Measurements from ENCODE around the gene LYSMD2.
A peak's percentile ranks its signal among the peaks of the same experiment; 100 is the strongest.

LYSMD2 gene

GRCh38 chr15:51732646-51733045, 4.8 kb downstream of the LYSMD2 start:
- no peak for DNase-seq (ENCODE audit: low spot score)
- in situ Hi-C loops (cut with MboI; ENCODE audit: low sequenced_read_pairs, unreplicated experiment) = no loop called here
- no peak for TF ChIP-seq CTCF (IDR thresholded peaks at IDR 0.05; ENCODE audit: borderline replicate concordance, control extremely low read depth, extremely low read depth, insufficient read depth, missing control alignments)

- peak; percentile 51 for DNase-seq (ENCODE audit: low spot score)
- in situ Hi-C loops (cut with MboI; ENCODE audit: low sequenced_read_pairs, unreplicated experiment) = no loop called here
- TF ChIP-seq CTCF (IDR thresholded peaks at IDR 0.05; ENCODE audit: borderline replicate concordance, control extremely low read depth, extremely low read depth, insufficient read depth, missing control alignments) = no peak
Measured at GRCh38 chr15:51731549-51732267, 5.7 kb downstream of the LYSMD2 start.

DNA sequence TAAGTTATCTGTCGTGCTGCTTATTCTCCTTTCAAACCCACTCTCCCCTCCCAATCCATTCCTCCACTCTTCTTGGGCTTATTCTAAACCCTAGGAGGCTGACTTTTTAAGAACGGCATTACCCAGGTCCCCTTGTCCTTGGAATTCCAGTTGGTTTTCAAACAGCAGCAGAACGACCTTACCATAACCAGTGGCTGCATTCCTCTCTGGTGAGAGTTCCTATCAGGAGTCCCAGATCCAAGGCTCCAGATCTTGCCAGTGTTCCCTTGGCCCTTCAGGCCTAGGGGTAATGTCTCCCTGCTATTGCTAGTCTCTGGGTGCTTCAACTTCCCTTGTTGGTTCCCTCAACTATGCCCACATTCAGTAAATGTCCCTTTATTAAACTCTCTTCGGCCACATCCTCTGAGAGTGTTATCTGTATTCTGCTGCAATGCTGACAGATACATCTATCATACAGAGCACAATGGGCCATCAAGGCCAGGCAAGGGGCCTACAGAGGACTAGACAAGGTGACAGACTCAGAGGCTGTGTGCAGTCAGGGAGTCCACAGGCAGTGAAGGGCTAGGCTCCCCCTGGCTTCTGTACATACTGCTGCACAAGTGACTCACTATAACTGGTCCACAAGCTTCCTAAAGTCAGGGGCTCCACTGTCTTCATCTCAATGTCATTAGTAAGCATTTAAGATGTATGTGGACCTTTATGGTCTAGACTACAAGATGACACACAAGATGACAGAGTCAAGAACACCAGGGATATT, 10.1 kb downstream of the LYSMD2 start:
- DNase-seq (ENCODE audit: low spot score) = no peak
- in situ Hi-C loops (cut with MboI; ENCODE audit: low sequenced_read_pairs, unreplicated experiment) = no loop called here
- peak; percentile 15 for TF ChIP-seq CTCF (IDR thresholded peaks at IDR 0.05; ENCODE audit: borderline replicate concordance, control extremely low read depth, extremely low read depth, insufficient read depth, missing control alignments)

GRCh38 chr15:51726302-51727073, 11.0 kb downstream of the LYSMD2 start:
- in situ Hi-C loops (cut with MboI; ENCODE audit: low sequenced_read_pairs, unreplicated experiment) = no loop called here
- DNase-seq (ENCODE audit: low spot score) = peak; percentile 43
- no peak for TF ChIP-seq CTCF (IDR thresholded peaks at IDR 0.05; ENCODE audit: borderline replicate concordance, control extremely low read depth, extremely low read depth, insufficient read depth, missing control alignments)

GRCh38 chr15:51724673-51725072, 12.8 kb downstream of the LYSMD2 start:
- no peak for DNase-seq (ENCODE audit: low spot score)
- in situ Hi-C loops (cut with MboI; ENCODE audit: low sequenced_read_pairs, unreplicated experiment) = no loop called here
- no peak for TF ChIP-seq CTCF (IDR thresholded peaks at IDR 0.05; ENCODE audit: borderline replicate concordance, control extremely low read depth, extremely low read depth, insufficient read depth, missing control alignments)

DNA sequence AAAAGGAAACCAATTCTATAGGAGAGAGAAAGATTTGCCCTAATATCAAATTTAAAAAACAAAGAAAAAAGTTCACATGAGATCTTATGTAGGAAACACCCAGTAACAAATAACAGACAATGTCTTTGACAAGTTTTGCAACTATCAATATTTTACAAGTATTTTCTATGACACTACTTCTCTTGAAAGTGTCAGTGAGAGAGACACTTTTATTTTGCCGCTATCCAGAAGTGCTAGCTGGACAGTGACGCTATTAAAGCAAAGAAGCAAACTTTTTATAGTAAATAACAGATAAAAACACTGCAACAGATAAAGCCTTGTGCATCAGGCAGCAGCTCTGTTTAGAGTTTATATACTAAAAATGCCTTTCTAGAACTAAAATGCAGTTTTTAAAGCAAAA, 13.3 kb downstream of the LYSMD2 start:
- in situ Hi-C loops (cut with MboI; ENCODE audit: low sequenced_read_pairs, unreplicated experiment) = no loop called here
- no peak for TF ChIP-seq CTCF (IDR thresholded peaks at IDR 0.05; ENCODE audit: borderline replicate concordance, control extremely low read depth, extremely low read depth, insufficient read depth, missing control alignments)
- DNase-seq (ENCODE audit: low spot score) = no peak
